HepG2 (cell line): Measurements from ENCODE around the gene ZPR1. TPM values are rescaled to one million over a fixed set of nuclear protein-coding genes. Genes with fewer than 3 reads are reported as not detected.

Experiments used
- CBFB ChIP-seq: sonication (generic); formaldehyde crosslinking; IDR thresholded peaks from 2 replicates; pipeline ENCODE4 v1.4.0; 2020; ENCODE audit warnings: missing genetic modification reagents
- CREM ChIP-seq, 2 experiments: sonication (generic) in 1 of 2; formaldehyde crosslinking in 1 of 2; IDR thresholded peaks; 2 replicates each; pipeline versions ENCODE4 v1.4.0 to v1.6.1; 2016 to 2020; ENCODE audit warnings: antibody characterized with exemption in 1 of 2, mild to moderate bottlenecking in 1 of 2, missing genetic modification reagents in 1 of 2
- LCORL ChIP-seq, 2 experiments: fragments of 450-650 bp in 1 of 2; sonication (generic) in 1 of 2; formaldehyde crosslinking in 1 of 2; IDR thresholded peaks; 2 replicates each; pipeline versions ENCODE4 v1.5.0 to v1.6.1; 2017 to 2020; ENCODE audit warnings: antibody characterized with exemption in 1 of 2, missing genetic modification reagents in 1 of 2
- NCOA5 ChIP-seq: sonication (generic); formaldehyde crosslinking; IDR thresholded peaks from 2 replicates; pipeline ENCODE4 v1.4.0; 2020; ENCODE audit warnings: missing genetic modification reagents
- PRDM4 ChIP-seq: sonication (generic); formaldehyde crosslinking; IDR thresholded peaks from 2 replicates; pipeline ENCODE4 v1.9.0; 2021; ENCODE audit warnings: missing genetic modification reagents, borderline replicate concordance
- SAP130 ChIP-seq: IDR thresholded peaks from 2 replicates; pipeline ENCODE4 v1.6.1; 2016; ENCODE audit warnings: low read depth
- ZBTB10 ChIP-seq: sonication (generic); formaldehyde crosslinking; IDR thresholded peaks from 2 replicates; pipeline ENCODE4 v1.4.0; 2020; ENCODE audit warnings: missing genetic modification reagents, borderline replicate concordance
- ZNF280D ChIP-seq: sonication (generic); formaldehyde crosslinking; IDR thresholded peaks from 2 replicates; pipeline ENCODE4 v1.5.1; 2020; ENCODE audit warnings: mild to moderate bottlenecking, missing genetic modification reagents
- ZNF644 ChIP-seq: IDR thresholded peaks from 2 replicates; pipeline ENCODE4 v1.6.1; 2016; ENCODE audit warnings: low read depth
- ZNF784 ChIP-seq: sonication (generic); formaldehyde crosslinking; IDR thresholded peaks from 2 replicates; pipeline ENCODE4 v1.5.1; 2020; ENCODE audit warnings: missing genetic modification reagents, mild to moderate bottlenecking, borderline replicate concordance
- ZSCAN30 ChIP-seq: sonication (generic); formaldehyde crosslinking; IDR thresholded peaks from 2 replicates; pipeline ENCODE4 v1.5.0; 2020; ENCODE audit warnings: mild to moderate bottlenecking, missing genetic modification reagents
- polyA plus RNA-seq, 8 experiments: library from polyadenylated mRNA; depleted of rRNA in 3 of 8; stranded (reverse) in 7 of 8; unstranded in 1 of 8; fragments of >200 nt; fragmentation: Illumina TruSeq in 4 of 8; extraction: Trizol in 4 of 8; gene quantifications; 2 replicates each; pipeline versions ENCODE4 v1.2.1 to v1.2.3, GENCODE V29; 2011 to 2016; ENCODE audit warnings: low read depth in 4 of 8, missing spikeins in 1 of 8, mixed read lengths in 1 of 8; ENCODE audit not compliant: insufficient read depth in 1 of 8
- total RNA-seq, 5 experiments: library from RNA; depleted of rRNA; stranded (reverse); fragments of >200 nt; fragmentation: Illumina TruSeq; extraction: Trizol; gene quantifications; 2 replicates each; pipeline ENCODE4 v1.2.3, GENCODE V29; 2016; ENCODE audit warnings: low read depth in 1 of 5
- TF ChIP-seq, protein P1 (sequence below): sonication (generic); formaldehyde crosslinking; IDR thresholded peaks from 2 replicates; pipeline ENCODE4; 2020; ENCODE audit warnings: missing genetic modification reagents, mild to moderate bottlenecking, borderline replicate concordance

The ZPR1 gene
- total and polyA plus RNA-seq, 2 of the 13 experiments (the other 11 are each of a cell fraction or from before 2014, with no cell fraction given): 40.0 to 79.3 TPM

GRCh38 chr11:116832350-116833290 is 44.8 kb upstream of the ZPR1 start (continued):
- TF ChIP-seq ZNF644 (CRISPR knock-in tag): peak; percentile 65
- TF ChIP-seq SAP130 (CRISPR knock-in tag): peak; percentile 96
- no peak for TF ChIP-seq ZSCAN30 (CRISPR knock-in tag)
- peak; percentile 82; the same call in 1 of the 2 replicates for TF ChIP-seq ZBTB10
- TF ChIP-seq, protein P1, sequence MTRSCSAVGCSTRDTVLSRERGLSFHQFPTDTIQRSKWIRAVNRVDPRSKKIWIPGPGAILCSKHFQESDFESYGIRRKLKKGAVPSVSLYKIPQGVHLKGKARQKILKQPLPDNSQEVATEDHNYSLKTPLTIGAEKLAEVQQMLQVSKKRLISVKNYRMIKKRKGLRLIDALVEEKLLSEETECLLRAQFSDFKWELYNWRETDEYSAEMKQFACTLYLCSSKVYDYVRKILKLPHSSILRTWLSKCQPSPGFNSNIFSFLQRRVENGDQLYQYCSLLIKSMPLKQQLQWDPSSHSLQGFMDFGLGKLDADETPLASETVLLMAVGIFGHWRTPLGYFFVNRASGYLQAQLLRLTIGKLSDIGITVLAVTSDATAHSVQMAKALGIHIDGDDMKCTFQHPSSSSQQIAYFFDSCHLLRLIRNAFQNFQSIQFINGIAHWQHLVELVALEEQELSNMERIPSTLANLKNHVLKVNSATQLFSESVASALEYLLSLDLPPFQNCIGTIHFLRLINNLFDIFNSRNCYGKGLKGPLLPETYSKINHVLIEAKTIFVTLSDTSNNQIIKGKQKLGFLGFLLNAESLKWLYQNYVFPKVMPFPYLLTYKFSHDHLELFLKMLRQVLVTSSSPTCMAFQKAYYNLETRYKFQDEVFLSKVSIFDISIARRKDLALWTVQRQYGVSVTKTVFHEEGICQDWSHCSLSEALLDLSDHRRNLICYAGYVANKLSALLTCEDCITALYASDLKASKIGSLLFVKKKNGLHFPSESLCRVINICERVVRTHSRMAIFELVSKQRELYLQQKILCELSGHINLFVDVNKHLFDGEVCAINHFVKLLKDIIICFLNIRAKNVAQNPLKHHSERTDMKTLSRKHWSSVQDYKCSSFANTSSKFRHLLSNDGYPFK (CRISPR knock-in tag): no peak
- TF ChIP-seq ZNF784: 0 out of 2 replicates have a peak, but pooled peaks have one; percentile 52
- TF ChIP-seq CBFB (CRISPR knock-in tag): peak; percentile 64; the same call in 1 of the 2 replicates
- TF ChIP-seq CREM (IDR thresholded peaks at IDR 0.05): peak; percentile 87
- TF ChIP-seq CREM (CRISPR knock-in tag; IDR thresholded peaks at IDR 0.05): no peak
- TF ChIP-seq LCORL (IDR thresholded peaks at IDR 0.05): no peak
- TF ChIP-seq LCORL (CRISPR knock-in tag; IDR thresholded peaks at IDR 0.05): peak; percentile 92
- 0 out of 2 replicates have a peak, but pooled peaks have one; percentile 49 for TF ChIP-seq NCOA5
- no peak; the same call in 1 of the 2 replicates for TF ChIP-seq PRDM4
- TF ChIP-seq ZNF280D (CRISPR knock-in tag): peak; percentile 35; the same call in 1 of the 2 replicates
